ENCODE measurements around the gene IL19.

DNA sequence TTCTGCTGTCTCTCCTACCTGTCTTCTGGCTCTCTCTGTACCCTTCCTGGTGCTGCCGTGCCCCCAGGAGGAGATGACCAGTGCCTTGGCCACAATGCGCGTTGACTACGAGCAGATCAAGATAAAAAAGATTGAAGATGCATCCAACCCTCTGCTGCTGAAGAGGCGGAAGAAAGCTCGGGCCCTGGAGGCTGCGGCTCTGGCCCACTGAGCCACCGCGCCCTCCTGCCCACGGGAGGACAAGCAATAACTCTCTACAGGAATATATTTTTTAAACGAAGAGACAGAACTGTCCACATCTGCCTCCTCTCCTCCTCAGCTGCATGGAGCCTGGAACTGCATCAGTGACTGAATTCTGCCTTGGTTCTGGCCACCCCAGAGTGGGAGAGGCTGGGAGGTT is 38.1 kb upstream of the IL19 start:
- TF ChIP-seq CTCF (conservative IDR thresholded peaks at IDR 0.05; ENCODE audit: low read length) = no peak
- no peak for TF ChIP-seq EZH2phosphoT487 (IDR thresholded peaks at IDR 0.05; ENCODE audit: borderline replicate concordance, low read depth, low read length)

Data from OCI-LY7 (cell line).